ENCODE measurements around the gene ATOH8.
A peak's percentile ranks its signal among the peaks of the same experiment; 100 is the strongest.

- peak in 1 of 3 donors; percentile 15 for TF ChIP-seq CTCF (IDR thresholded peaks at IDR 0.05)
- TF ChIP-seq POLR2A (IDR thresholded peaks at IDR 0.05), result no peak
- no peak for TF ChIP-seq POLR2AphosphoS5 (IDR thresholded peaks at IDR 0.05)
These were observed 713 bp downstream of the ATOH8 start for GRCh38 chr2:85754313-85755095.
